HG02938 (cell line): Measurements from ENCODE around the gene SDHAF2.

Source experiments
- ATAC-seq: cut with Tn5 transposase; IDR thresholded peaks from one replicate; pipeline ENCODE4 v1.9.1; 2021; ENCODE audit warnings: mild to moderate bottlenecking, moderate library complexity; ENCODE audit not compliant: unreplicated experiment

Gene SDHAF2

GRCh38 chr11:61495801-61496601 lies 66.1 kb downstream of the SDHAF2 start:
- no peak for ATAC-seq
